Bronchial epithelial cell (primary cell): ENCODE data around the gene AGAP1. TPM values are rescaled to one million over a fixed set of nuclear protein-coding genes. Genes with fewer than 3 reads are reported as not detected.

Source experiments
- DNase-seq: peaks from one replicate; pipeline ENCODE4 v3.0.0-alpha.2; 2010; ENCODE audit warnings: low read depth
- FAIRE-seq: peaks from 2 replicates; lab custom pipeline; 2011; peaks lifted over from hg19 to GRCh38; lab: Jason Lieb, UNC
- H3K27me3 ChIP-seq: 2 replicates; pipeline ENCODE4 v1.5.1; 2011; ENCODE audit warnings: low read length; ENCODE audit not compliant: control insufficient read depth, insufficient read depth
- H3K36me3 ChIP-seq: 2 replicates; pipeline ENCODE4 v1.5.1; 2011; ENCODE audit warnings: low read length; ENCODE audit not compliant: control insufficient read depth, insufficient read depth
- H3K4me3 ChIP-seq: 2 replicates; pipeline ENCODE4 v1.5.1; 2011; ENCODE audit warnings: mild to moderate bottlenecking, low read depth, low read length, control low read depth
- CTCF ChIP-seq: IDR thresholded peaks from 2 replicates; pipeline ENCODE4 v1.5.1; 2011; ENCODE audit warnings: mild to moderate bottlenecking, moderate library complexity, low read length, control low read depth, inconsistent platforms; ENCODE audit not compliant: insufficient read depth, severe bottlenecking
- total RNA-seq: library from RNA; depleted of rRNA; stranded (reverse); fragments of >200 nt; gene quantifications from 2 replicates; pipeline ENCODE4 v1.2.1, GENCODE V29; 2014

The AGAP1 gene
- total RNA-seq, 1 donor from 2014 or later, result 22.4 TPM

DNA sequence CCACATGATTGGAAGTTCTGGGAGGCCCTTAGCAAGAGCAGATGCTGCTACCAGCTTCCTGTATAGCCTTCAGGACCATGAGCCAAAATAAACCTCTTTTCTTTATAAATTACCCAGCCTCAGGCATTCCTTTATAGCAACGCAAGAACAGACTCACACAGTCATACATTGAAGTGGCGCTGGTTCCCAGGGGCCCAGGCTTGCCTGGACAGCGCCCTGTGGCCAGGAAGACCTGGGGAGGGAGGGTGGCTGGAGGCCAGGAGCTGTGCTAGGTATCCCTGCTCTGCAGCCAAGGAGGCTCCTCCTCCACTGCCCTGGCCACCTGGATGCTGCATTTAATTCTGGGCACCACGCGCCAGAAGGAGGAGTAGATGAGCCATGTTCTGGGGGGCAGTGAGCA, 98.1 kb downstream of the AGAP1 start:
- Histone ChIP-seq H3K36me3 (peaks cover 2% of the 10 kb centered on the region), H3K27me3 (no peaks in the 10 kb centered on the region), H3K4me3 (no peak overlapping the region)
- DNase-seq, result peak; percentile 72
- no peak for TF ChIP-seq CTCF
- no peak for FAIRE-seq

DNA sequence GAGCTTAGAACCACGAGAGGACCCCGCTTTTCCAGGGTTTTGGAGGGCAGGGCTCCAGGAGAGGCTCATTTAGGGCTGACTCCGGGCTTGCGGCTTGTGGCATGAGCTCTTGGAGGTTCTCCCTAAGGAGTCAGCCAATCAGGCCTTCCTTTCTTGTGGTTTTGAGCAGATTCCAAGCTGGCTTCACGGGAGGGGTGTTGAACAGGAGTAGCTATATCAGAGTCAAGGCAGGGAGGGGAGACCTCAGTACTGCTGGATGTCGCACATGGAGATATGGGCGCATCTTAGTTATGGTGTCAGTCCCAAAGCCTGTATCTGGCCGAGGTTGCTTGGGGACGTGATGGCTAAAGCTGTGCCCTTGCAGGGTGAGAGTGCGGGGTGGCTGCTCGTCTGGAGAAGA, 98.6 kb downstream of the AGAP1 start:
- TF ChIP-seq CTCF, result no peak
- DNase-seq (no peak), FAIRE-seq (no peak)
- no peaks in the 10 kb centered on the region for H3K27me3 ChIP-seq
- peaks cover 2% of the 10 kb centered on the region for H3K36me3 ChIP-seq
- H3K4me3 ChIP-seq, result no peak overlapping the region

GRCh38 chr2:235592836-235593235, 99.0 kb downstream of the AGAP1 start:
- TF ChIP-seq CTCF, result no peak
- no peaks in the 10 kb centered on the region for H3K27me3 ChIP-seq
- H3K4me3 ChIP-seq, result no peak overlapping the region
- FAIRE-seq, result no peak
- peaks cover 2% of the 10 kb centered on the region for H3K36me3 ChIP-seq
- no peak for DNase-seq

GRCh38 chr2:235594041-235594440, 100.2 kb downstream of the AGAP1 start:
- no peaks in the 10 kb centered on the region for H3K27me3 ChIP-seq
- no peak overlapping the region for H3K4me3 ChIP-seq
- peak; percentile 41 for TF ChIP-seq CTCF
- FAIRE-seq, result no peak
- peaks cover 2% of the 10 kb centered on the region for H3K36me3 ChIP-seq
- peak; percentile 71 for DNase-seq

DNA sequence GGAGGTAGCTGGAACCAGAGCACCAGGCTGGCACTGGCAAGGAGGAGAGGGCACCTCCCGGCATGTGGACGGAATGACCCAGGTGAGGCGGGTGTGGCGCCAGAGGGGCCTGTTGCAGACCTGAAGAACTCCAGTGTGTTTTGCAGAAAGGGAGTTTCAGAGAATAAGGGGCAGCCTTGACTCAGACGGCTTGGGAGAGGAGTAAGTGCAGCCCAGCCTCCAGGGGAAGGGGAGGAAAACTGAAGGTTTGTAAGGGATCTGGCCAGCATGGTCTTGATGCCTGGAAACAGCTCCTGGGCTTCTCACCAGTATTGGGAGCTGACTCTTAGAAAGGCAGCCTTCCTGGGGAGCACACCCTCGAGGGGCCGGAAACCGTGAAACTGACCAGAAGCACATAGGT, 101.1 kb downstream of the AGAP1 start:
- FAIRE-seq (no peak), DNase-seq (no peak)
- no peak for TF ChIP-seq CTCF
- Histone ChIP-seq H3K36me3 (peaks cover 2% of the 10 kb centered on the region), H3K27me3 (no peaks in the 10 kb centered on the region), H3K4me3 (no peak overlapping the region)

DNA sequence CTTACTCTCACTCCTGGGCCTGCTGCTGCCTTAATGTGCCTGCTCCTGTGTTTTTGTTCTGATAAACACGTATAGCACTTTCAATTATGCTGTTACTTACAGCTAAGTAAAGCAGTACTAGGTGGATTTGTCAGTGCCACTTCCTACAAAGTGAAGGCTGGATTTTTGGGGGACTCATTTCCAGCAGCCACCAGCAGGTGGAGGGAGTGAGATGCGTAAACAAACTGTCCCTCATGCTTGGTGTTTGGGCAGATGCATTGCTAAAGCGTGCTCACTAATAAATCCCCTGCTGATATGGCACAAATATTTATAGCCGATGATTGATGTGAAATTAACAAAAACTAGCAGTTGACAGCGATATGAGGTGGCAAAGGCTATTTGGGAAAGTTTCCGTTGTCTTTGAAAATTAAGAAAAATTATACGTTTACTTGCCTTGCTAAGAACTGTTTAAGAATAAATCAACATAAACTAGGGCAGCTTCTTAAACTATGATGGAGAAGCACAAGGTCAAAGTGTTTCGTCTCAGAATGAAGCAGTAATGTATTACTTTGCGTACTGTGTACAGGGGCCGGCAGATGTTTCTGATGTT, 101.7 kb downstream of the AGAP1 start:
- DNase-seq (peak; percentile 70), FAIRE-seq (peak; percentile 77)
- no peaks in the 10 kb centered on the region for H3K27me3 ChIP-seq
- peak; percentile 78 for TF ChIP-seq CTCF
- no peak overlapping the region for H3K4me3 ChIP-seq
- H3K36me3 ChIP-seq, result peaks cover 2% of the 10 kb centered on the region
